Memory B cell (primary cell): ENCODE data around the gene FZD1.
"Not testable (repeated sequence)": the region's sequence is repeated elsewhere in the genome, so short reads cannot be mapped to it uniquely, and the experiment has no call there.

Experiments used
- ATAC-seq: fragments of 150-1000 bp; cut with Tn5 transposase; 2 replicates; pipeline ENCODE4 v1.10.0; 2021; ENCODE audit warnings: low read depth, mild to moderate bottlenecking, moderate library complexity
- DNase-seq, 2 donors: peaks; one replicate each; pipeline ENCODE4 v3.0.0; 2022; ENCODE audit warnings: low spot score in 2 of 2
- H3K27ac Mint-ChIP-seq: one replicate; pipeline ENCODE4 v1.8.0; 2022; ENCODE audit warnings: mild to moderate bottlenecking, moderate library complexity, mixed read lengths
- H3K27me3 Mint-ChIP-seq: one replicate; pipeline ENCODE4 v1.8.0; 2022; ENCODE audit warnings: mixed read lengths
- H3K36me3 Mint-ChIP-seq: one replicate; pipeline ENCODE4 v1.8.0; 2022; ENCODE audit warnings: mild to moderate bottlenecking, mixed read lengths
- H3K4me1 Mint-ChIP-seq: one replicate; pipeline ENCODE4 v1.8.0; 2022; ENCODE audit warnings: mixed read lengths
- H3K4me3 Mint-ChIP-seq: one replicate; pipeline ENCODE4 v1.8.0; 2022; ENCODE audit warnings: mild to moderate bottlenecking, moderate library complexity, mixed read lengths
- H3K9me3 Mint-ChIP-seq: one replicate; pipeline ENCODE4 v1.8.0; 2022; ENCODE audit warnings: mixed read lengths

Gene FZD1

DNA sequence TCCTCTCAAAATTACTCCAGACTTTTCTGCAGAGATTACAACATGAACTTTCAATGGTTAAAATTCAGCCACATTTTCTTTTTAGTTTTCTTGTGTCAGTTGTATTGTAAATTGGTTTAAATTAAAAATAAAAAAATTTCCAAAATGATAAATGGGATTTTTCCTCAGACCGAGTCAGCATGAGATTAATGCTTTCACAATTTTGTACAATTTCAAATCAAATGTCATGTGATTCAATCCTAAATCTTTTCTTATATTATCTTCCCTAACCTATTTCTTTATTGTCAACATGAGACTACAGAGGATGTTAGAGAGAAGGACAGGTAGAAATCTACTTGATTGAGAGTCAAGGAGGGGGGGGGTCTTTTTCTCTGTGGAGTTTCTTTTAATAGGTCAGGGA lies 33.7 kb downstream of the FZD1 start:
- Mint-ChIP-seq H3K4me1 (no peaks in the 10 kb centered on the region), H3K4me3 (no peak overlapping the region), H3K9me3 (no peaks in the 10 kb centered on the region), H3K27me3 (no peaks in the 10 kb centered on the region), H3K27ac (no peak overlapping the region), H3K36me3 (no peaks in the 10 kb centered on the region)
- ATAC-seq = no peak
- no peak for DNase-seq

DNA sequence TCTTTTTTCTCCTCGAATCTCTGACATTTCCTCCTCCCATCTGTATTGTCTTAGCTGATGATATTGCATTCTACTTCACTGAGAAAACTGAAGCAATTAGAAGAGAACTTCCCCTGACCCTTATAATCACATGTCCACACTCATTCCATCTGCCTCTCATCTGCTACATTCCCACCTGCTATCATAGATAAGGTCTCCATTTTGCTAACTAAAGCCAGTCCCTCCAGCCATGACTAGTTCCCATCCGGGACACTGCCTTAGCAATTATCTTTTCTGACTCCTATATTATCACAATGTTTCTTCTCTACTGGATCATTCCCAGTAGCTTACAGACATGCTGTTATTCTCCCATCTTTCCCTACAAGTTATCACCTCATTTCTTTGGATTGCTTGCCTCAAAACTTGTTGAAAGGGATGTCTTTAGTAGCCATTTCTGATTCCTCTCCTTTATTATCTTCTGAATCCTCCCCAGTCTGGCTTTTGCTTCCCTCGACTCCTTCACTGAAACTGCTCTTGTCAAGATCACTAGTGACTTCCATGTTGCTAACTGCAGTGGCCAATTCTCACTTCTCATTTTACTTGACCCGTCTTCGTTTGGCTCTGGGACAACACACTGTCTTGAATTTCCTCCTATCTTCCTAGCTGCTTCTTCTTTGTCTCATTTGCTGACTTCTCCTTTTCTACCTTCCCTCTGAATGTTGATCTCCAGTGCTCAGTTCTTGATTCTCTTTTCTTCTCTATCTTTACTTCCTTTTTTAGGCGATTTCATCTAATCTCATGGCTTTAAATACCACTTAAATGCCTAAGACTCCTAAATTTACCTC lies 35.9 kb downstream of the FZD1 start:
- DNase-seq (no peak), ATAC-seq (peak; percentile 85)
- no peaks in the 10 kb centered on the region for H3K27me3 Mint-ChIP-seq
- no peak overlapping the region for H3K27ac Mint-ChIP-seq
- no peaks in the 10 kb centered on the region for H3K4me1 Mint-ChIP-seq
- H3K9me3 Mint-ChIP-seq = no peaks in the 10 kb centered on the region
- H3K4me3 Mint-ChIP-seq = no peak overlapping the region
- no peaks in the 10 kb centered on the region for H3K36me3 Mint-ChIP-seq

DNA sequence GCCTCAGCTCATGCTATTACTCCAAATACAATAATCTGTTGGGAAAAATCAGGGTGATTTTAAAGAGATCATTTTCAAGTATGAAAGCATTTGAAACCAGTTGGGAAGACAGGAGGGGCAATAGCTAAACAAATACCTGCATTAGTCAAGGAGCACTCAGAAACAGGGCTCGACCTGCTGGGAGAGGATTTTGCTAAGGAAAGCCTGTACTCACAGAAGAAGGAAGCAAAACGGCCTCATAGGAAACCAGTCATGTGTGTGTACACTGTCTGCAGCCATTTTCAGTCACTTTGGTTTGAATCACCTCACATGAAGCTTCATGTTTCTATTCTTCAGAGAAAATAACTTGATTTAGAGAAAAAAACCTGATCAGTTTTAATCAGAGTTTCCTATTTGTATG lies 38.6 kb downstream of the FZD1 start:
- H3K9me3 Mint-ChIP-seq = peaks cover 1% of the 10 kb centered on the region
- H3K4me3 Mint-ChIP-seq = no peak overlapping the region
- no peak overlapping the region for H3K27ac Mint-ChIP-seq

DNA sequence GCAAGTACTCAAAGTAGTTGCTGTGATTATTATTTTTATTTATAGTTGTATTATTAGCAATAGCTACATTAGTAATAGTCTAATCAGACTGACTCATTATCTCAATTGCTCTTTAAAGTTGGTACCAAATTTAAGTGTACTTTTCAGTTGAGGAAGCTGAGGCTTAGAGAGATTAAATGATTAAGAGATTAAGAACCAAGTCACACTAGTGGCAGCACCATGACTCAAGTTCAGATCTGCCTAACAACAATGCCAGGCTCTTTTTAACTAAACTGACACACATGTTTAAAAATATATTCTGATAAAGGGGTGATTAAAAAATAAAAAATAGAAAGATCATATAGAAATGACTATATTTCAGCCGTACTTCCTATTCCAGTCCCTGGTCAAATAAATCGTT lies 42.0 kb downstream of the FZD1 start:
- Mint-ChIP-seq H3K27ac (no peak overlapping the region), H3K4me1 (peaks cover 4% of the 10 kb centered on the region), H3K27me3 (no peaks in the 10 kb centered on the region), H3K9me3 (peaks cover 1% of the 10 kb centered on the region), H3K4me3 (no peak overlapping the region), H3K36me3 (no peaks in the 10 kb centered on the region)
- no peak for ATAC-seq
- DNase-seq = no peak

More for the DNA sequence above, 38.6 kb downstream of the FZD1 start:
- no peaks in the 10 kb centered on the region for H3K27me3 Mint-ChIP-seq
- no peak for DNase-seq
- H3K36me3 Mint-ChIP-seq = no peaks in the 10 kb centered on the region
- no peak for ATAC-seq
- no peaks in the 10 kb centered on the region for H3K4me1 Mint-ChIP-seq

DNA sequence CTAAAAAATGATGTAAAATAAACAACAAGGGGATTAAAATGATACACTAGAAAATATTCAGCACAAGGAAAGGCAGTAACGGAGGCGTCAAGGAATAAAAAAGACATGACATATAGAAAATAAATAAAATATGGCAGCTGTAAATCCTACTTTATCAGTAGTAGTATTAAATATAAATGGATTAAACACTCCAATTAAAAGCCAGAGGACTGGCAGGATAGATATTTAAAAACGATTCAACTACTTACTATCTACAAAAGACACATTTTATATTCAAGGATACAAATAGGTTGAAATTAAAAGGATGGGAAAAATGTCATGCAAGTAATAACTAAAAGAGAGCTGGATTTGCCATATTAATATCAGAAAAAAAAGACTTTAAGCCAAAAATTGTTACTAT lies 43.2 kb downstream of the FZD1 start:
- ATAC-seq (no peak), DNase-seq (no peak)
- Mint-ChIP-seq H3K36me3 (no peaks in the 10 kb centered on the region), H3K27me3 (no peaks in the 10 kb centered on the region), H3K4me1 (peaks cover 4% of the 10 kb centered on the region), H3K4me3 (no peak overlapping the region), H3K27ac (no peak overlapping the region), H3K9me3 (peaks cover 1% of the 10 kb centered on the region)

DNA sequence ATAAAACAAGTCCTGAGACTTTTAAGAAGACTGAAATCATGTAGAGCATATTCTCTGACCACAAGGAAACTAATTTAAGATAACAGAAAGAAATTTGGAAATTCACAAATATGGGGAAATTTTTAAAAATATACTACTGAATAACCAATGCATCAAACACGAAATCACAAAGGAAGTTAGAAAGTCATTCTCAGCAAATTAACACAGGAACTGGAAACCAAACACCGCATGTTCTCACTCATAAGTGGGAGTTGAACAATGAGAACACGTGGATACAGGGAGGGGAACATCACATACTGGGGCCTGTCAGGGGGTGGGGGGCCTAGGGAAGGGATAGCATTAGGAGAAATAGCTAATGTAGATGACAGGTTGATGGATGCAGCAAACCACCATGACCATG lies 44.0 kb downstream of the FZD1 start:
- DNase-seq, H3K27me3 Mint-ChIP-seq, H3K36me3 Mint-ChIP-seq, H3K9me3 Mint-ChIP-seq, H3K27ac Mint-ChIP-seq, H3K4me1 Mint-ChIP-seq, H3K4me3 Mint-ChIP-seq, ATAC-seq: not testable (repeated sequence)

DNA sequence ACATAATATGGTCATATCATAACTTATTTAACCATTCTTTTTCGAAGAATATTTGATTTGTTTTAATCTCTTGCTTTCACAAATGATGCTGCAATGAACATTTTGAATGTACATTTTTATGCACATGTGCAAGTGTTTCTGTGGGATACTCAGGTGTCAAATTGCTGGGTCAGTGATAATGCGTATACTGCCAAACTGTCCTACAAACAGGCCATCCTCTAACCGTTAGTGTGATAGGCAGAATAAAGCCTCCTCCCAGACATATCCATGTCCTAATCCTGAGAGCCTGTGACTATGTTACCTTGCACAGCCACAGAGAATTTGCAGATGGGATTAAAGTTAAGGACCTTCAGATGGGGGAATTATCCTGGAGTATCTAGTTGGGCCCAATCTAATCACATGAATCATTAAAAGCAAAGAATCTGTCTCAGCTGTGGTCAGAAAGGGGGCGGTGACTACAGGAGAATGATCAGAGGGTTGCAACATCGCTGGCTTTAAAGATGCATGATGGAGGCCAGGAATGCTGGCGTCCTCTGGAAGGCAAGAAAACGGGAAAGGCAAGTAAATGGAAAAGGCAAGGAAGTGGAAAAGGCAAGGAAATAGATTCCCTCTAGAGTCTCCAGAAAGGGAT lies 46.7 kb downstream of the FZD1 start:
- Mint-ChIP-seq H3K4me1 (peaks cover 4% of the 10 kb centered on the region), H3K9me3 (peaks cover 1% of the 10 kb centered on the region), H3K36me3 (no peaks in the 10 kb centered on the region), H3K4me3 (no peak overlapping the region), H3K27me3 (no peaks in the 10 kb centered on the region), H3K27ac (no peak overlapping the region)
- no peak for DNase-seq
- ATAC-seq = no peak

DNA sequence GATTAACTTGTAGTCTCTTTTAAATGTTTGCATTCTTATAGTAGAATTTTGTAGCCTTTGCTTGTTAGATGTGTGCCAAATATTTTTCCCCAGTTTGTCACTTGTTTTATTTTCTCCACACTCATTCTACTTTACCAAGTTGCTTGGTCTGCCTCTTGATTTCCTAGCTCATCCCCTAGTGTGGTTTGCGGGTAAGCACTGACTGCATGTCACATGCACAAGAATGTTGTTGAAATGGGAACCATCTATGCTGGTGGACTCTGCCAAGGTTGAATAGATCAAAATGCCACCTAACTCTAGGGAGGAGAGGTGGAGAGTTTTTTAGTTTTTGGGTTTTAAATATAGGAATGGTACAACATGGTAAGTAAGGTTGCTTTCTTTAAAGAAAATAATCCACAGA lies 47.6 kb downstream of the FZD1 start:
- no peak overlapping the region for H3K27ac Mint-ChIP-seq
- DNase-seq = no peak

DNA sequence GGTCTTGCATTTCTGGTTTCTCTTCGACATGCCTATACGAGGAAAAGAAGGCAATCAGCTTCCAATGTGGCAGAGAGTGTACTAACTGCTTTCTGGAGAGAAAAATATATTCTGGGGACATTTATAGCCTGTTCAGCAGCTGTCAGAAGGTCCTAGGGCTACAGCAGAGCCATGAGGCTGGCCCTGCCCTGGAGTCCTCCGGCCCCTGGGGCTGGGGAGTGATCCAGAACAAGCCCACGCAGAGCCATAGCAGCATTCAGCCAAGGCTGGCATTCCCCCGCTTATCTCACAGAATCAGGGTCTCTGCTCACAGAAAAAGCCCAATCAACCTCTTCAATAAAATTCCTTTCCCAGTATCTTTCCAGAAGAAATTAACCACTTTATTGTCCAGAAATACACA lies 48.9 kb downstream of the FZD1 start:
- Mint-ChIP-seq H3K27me3 (peaks cover 2% of the 10 kb centered on the region), H3K4me1 (peaks cover 2% of the 10 kb centered on the region), H3K9me3 (no peaks in the 10 kb centered on the region), H3K36me3 (no peaks in the 10 kb centered on the region), H3K27ac (no peak overlapping the region), H3K4me3 (no peak overlapping the region)
- no peak for ATAC-seq
- no peak for DNase-seq

More for the DNA sequence above, 47.6 kb downstream of the FZD1 start:
- no peak overlapping the region for H3K4me3 Mint-ChIP-seq
- H3K9me3 Mint-ChIP-seq = peaks cover 1% of the 10 kb centered on the region
- H3K4me1 Mint-ChIP-seq = peaks cover 4% of the 10 kb centered on the region
- H3K36me3 Mint-ChIP-seq = no peaks in the 10 kb centered on the region
- H3K27me3 Mint-ChIP-seq = peaks cover 2% of the 10 kb centered on the region
- no peak for ATAC-seq

DNA sequence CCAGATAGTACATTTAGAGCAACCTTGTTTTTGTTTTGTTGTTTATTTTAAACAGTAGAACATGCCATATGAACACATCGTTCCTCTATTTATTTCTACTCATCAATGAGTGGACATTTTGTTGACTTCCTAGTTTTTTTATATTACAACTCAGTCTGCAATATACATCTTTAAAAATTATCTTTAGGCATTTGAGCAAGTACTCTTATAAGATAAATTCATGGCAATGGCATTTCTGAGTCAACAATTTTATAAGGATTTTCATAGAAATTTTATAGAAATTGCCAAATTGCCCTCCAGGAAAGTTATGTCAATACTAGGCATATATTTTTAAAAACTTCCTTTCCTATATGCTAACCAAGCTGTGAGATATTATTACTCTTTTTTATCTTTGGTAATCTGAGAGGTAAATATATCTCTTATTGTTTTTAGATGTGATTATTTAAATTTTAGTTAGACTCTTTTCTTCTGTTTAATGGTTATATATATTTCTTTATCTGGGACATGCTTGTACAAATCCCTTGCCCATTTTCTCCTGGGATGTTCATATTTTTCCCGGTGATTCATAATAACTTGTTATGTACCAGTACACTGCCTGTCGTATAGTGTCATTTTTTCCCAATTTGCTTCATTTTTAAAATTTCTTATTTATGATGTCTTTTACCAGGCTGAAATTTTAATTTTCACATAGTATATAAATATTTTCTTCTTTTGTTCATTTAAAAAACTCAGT lies 50.5 kb downstream of the FZD1 start:
- no peaks in the 10 kb centered on the region for H3K9me3 Mint-ChIP-seq
- ATAC-seq = no peak
- no peak overlapping the region for H3K4me3 Mint-ChIP-seq
- peaks cover 2% of the 10 kb centered on the region for H3K27me3 Mint-ChIP-seq
- H3K36me3 Mint-ChIP-seq = no peaks in the 10 kb centered on the region
- H3K4me1 Mint-ChIP-seq = no peaks in the 10 kb centered on the region
- no peak overlapping the region for H3K27ac Mint-ChIP-seq
- no peak for DNase-seq

DNA sequence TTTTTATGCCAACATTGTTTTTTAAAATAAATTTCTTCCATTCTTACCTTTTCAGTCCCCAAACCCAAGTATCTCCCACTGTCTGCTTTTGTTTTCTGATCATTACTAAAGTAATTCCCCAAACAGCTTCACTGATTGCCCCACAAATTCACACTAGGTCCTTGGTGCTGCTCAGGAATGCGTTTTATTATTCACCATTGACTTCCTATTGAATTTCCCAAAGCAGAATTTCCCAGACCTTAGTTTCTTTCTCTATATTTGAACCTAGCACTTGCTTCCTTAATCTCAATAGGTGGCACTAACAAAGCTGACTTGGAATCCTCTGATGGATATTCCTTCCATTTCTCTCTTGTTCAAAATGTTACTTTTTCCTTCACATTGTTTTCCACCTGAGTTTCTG lies 52.2 kb downstream of the FZD1 start:
- Mint-ChIP-seq H3K27me3 (peaks cover 2% of the 10 kb centered on the region), H3K9me3 (no peaks in the 10 kb centered on the region), H3K36me3 (no peaks in the 10 kb centered on the region), H3K4me3 (no peak overlapping the region), H3K27ac (no peak overlapping the region), H3K4me1 (no peaks in the 10 kb centered on the region)
- ATAC-seq (no peak), DNase-seq (no peak)

DNA sequence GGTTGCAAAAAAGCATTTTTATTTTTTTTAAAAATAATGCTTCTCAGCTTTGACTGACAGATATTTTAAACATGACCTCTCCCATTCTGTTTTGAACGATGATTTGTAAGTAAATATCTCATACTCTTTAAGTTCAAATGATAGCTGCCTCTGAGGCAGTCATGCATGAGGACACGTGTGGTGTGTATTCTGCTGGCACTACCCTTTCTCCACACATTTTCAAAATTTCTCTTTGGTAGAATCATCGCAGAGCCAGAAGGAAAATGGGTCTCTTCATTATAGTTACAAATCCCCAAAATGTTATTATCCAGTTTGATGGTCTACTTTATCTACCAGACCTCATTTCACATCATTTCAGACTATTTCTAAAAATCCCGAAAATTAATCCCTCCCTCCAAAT lies 55.1 kb downstream of the FZD1 start:
- no peaks in the 10 kb centered on the region for H3K36me3 Mint-ChIP-seq
- no peak overlapping the region for H3K27ac Mint-ChIP-seq
- no peak overlapping the region for H3K4me3 Mint-ChIP-seq
- H3K4me1 Mint-ChIP-seq = no peaks in the 10 kb centered on the region
- ATAC-seq = no peak
- H3K9me3 Mint-ChIP-seq = no peaks in the 10 kb centered on the region
- H3K27me3 Mint-ChIP-seq = peaks cover 2% of the 10 kb centered on the region
- no peak for DNase-seq

DNA sequence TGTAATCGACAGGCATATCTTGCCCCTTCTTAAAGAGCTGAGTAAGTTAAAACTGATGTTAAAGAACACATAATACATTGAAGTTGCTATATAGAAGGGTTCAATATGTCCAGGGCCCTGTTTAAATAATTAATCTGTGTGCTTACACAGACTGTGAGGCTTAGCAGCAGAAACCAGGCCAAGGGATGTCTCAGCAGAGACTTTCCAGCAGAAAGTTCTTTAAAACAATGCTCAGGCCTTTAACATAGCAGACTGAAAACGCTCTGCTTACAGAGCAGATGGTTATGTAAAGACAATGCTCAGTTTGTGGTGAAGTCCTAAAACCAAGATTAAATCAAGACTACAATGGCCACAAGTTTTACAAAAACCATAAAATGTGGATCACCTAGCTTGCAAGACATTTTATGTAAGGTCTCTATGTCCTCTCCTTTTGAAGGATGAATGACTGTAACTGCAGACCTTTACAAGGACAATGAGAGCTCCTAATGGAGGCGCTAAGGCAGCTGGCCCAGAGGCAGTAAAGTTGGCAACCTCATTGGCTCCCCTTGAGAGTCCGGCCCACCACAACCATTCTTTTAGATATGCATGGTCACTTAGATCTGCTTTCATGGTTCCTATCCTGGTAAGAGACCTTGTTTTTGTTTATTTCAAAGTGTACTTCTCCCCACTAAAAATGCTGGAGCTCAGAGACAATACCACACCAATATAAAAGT lies 56.3 kb downstream of the FZD1 start:
- peaks cover 11% of the 10 kb centered on the region for H3K4me1 Mint-ChIP-seq
- no peak overlapping the region for H3K27ac Mint-ChIP-seq
- ATAC-seq (no peak), DNase-seq (no peak)
- no peak overlapping the region for H3K4me3 Mint-ChIP-seq
- H3K36me3 Mint-ChIP-seq = no peaks in the 10 kb centered on the region
- no peaks in the 10 kb centered on the region for H3K9me3 Mint-ChIP-seq
- H3K27me3 Mint-ChIP-seq = peaks cover 2% of the 10 kb centered on the region
